CD4-positive, alpha-beta T cell treated with Interferon gamma for 1 hour (primary cell): ENCODE measurements around the gene DNAH8.

Experiments used
- DNase-seq: peaks from one replicate; pipeline ENCODE4 v3.0.0-alpha.2; 2020

Gene DNAH8

GRCh38 chr6:38799529-38800184 is 84.5 kb downstream of the DNAH8 start:
- DNase-seq = no peak

DNA sequence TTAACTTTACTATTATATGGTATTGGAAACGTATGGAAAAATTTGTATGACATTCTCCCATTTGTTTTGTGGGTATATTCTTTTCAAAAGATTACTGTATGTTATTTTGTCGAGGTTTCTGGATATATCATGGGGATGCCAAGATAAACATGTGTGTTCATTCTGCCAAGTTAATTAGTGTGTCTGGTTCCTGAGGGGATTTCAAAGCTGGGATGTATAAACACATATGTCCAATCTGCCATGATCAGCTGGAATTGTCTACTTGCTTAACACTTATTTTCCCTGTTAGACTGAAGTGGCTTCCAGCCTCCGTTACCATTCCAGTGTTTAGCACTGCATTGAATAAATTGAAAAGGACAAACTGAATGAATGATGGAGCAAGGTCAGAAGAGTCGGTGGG is 86.2 kb downstream of the DNAH8 start:
- no peak for DNase-seq

GRCh38 chr6:38802497-38802896 is 87.4 kb downstream of the DNAH8 start:
- DNase-seq = no peak

GRCh38 chr6:38803129-38803528 is 88.0 kb downstream of the DNAH8 start:
- no peak for DNase-seq

- no peak for DNase-seq
Observed at GRCh38 chr6:38804358-38804757, 89.2 kb downstream of the DNAH8 start.

GRCh38 chr6:38805127-38805655 is 90.1 kb downstream of the DNAH8 start:
- no peak for DNase-seq

- no peak for DNase-seq
Observed at GRCh38 chr6:38805692-38806091, 90.6 kb downstream of the DNAH8 start.

DNA sequence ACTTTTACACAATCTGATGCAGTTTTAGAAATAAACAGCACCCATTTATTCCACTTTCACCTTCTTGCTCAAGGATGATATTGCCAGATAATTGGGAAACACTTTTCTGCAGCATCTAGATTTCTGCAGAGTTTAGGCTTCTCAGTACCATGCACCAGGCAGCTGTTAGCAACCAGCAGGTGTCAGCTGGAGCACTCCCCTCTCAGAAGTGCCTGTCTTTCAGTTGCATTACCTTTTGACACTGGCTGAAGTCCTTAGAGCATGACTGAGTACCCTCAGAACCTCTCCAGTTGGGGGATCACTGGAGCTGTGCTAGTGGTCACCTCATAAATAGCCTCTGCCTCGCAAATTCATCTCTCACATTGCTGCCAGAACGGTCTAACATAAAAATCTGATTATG is 91.2 kb downstream of the DNAH8 start:
- DNase-seq = no peak

GRCh38 chr6:38806833-38807232 is 91.7 kb downstream of the DNAH8 start:
- no peak for DNase-seq

GRCh38 chr6:38808039-38808438 is 92.9 kb downstream of the DNAH8 start:
- no peak for DNase-seq

DNA sequence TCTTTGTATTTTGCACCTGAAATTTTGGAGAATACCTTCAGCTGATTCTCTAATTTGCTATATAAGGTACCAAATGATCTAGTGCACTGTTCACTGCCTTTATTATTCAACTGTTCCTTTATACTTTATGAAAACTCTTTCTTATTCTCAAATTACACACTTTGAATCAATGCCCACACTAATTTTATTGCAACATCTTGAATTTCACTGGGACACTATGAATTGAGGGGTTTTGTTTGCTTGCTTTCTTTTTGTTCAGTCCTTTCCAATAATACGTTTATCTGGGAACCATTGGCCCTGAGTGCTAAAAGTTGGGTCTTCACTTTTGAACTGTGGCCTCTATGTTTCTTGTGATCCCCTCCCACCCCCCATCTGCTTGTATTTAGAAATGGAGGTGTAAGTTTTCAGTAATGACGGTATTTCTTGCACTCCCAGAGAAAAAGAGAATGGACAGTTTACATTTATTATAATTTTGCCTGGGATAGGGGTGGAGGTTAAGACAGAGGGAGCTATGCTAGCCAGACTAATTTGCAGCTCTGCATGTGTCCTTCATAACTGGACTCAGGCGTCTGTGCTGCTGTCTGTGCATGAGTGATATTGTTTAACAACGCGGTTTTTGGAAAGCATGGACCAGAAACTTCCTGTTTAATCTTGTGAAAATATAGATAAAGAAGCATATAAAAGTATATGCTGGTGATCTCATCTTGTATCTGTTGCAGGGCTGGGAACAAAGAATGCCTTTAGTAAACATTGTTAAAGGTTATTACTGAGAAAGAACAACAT is 98.1 kb downstream of the DNAH8 start:
- no peak for DNase-seq

DNA sequence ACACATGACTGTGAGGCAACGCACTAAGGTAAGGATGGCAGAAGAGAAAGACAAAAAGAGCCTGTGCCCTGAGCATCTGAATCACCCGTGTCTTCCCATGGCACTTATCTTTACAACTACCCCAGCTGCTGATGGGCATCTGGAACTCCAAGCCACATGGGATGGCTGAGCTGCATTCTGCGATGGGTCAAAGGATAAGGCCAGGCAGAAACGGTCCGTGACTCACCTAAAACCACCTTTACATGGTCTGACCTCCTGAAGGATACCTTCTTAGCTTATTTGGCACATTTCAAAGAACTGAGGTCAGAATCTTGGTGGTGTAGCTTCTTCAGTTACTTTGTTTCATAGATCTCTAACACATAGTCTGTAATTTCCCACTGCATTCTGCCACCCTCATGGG is 99.7 kb downstream of the DNAH8 start:
- no peak for DNase-seq

DNA sequence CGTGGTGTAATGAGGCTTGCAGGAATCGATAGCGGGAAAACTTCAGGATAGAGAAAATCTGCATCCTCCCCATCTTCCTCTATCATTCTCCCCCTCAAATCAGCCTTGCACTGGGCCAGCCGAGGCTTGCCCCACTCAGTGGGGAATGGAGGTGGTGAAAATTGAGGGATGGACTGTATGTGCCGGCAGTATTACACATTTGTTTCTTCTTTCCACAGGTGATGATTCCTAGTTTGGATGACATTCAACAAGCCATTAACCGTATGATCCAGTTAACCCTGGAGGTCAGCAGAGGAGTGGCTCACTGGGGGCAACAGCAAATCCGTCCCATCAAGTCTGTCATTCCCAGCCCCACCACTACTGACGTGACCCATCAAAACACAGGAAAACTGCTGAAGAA is 100.1 kb downstream of the DNAH8 start:
- no peak for DNase-seq

- no peak for DNase-seq
Observed at GRCh38 chr6:38818691-38819090, 103.6 kb downstream of the DNAH8 start.

GRCh38 chr6:38822963-38823362 is 107.9 kb downstream of the DNAH8 start:
- no peak for DNase-seq

DNA sequence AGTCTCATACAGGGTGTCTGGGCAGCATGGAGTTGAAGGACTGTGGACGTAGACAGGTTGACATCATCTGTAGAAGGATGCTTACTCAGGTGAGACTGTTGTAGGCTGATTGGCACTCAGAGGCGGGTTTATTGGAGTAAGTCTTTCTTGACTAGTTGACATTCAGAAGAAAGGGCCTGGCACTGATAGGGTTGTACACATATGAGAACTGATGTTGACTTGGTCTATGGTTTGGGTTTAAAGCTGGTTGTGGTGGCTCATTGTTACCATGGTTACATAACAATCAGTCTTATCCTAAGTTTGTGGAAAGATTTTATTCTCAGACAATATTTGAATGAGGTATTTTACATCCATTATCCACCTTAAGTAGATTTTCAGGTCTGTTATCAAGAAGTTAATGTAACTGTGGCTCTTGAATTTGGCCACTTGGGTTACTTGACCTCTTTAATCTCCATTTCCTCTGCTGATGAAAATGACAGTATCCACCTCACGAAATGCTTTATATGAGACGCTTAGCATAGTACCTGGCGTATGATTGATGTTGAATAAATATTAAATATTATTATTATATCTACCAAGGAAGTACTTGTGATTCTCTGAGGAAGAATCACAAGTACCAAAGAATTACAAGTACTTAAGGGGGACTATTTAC is 109.3 kb downstream of the DNAH8 start:
- no peak for DNase-seq

GRCh38 chr6:38827024-38827423 is 111.9 kb downstream of the DNAH8 start:
- no peak for DNase-seq

- no peak for DNase-seq
Observed at GRCh38 chr6:38831865-38832264, 116.8 kb downstream of the DNAH8 start.

DNA sequence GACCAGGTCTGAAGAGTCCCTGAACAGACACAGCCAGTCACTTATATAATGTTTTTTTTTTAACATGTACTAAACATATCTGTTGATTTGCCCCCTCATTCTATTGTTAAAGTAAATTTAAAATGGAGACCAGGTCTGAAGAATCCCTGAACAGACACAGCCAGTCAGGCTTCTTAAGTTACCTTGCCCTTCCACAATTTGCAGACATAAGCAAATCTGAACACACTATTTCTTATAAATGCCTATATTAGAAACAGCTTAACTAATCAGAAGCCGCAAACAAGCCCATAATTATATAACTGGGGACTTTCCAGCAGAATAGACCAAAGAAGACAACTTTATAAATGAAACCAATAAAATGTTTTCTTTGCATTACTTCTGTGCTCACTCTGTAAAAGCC is 118.2 kb downstream of the DNAH8 start:
- DNase-seq = no peak

- no peak for DNase-seq
Observed at GRCh38 chr6:38836585-38836984, 121.5 kb downstream of the DNAH8 start.

DNA sequence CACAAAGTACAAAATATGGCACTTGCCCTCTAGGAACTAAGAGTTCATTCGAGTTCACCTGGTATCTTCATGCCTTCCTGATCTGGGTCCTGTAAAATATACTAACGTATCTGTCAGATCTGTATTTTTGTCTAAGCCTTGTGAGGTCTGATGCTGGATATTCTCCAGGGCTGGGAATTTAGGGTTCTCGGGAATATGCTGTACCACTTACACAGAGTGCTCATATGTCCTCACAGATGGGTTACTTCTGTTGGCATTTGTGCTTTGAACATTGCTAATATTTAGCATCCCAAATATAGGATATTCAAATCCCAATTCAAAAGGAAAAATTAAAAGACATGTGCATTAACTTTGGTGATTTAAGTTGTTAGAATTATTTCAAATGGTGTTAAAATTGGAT is 122.0 kb downstream of the DNAH8 start:
- DNase-seq = no peak

GRCh38 chr6:38843798-38844197 is 128.7 kb downstream of the DNAH8 start:
- DNase-seq = no peak

DNA sequence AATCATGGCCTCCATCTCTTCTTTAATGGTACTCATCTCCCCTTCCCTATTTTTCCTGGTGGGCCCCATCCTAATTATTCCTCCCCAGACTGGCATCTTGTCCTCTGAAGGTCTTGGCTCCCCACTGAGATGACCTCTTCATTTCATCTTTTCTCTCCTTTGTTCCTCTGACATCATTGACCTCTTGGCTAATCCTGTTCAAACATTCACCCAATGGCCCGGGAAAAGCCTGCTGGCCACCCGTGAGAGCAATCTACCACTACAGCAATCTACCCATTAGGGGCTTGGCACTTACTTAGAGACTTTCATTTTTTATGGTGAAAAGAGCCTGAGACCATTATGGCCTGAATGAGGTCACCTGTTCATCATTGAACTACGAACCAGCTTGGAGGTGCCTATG is 130.8 kb downstream of the DNAH8 start:
- DNase-seq = no peak

GRCh38 chr6:38846361-38846760 is 131.2 kb downstream of the DNAH8 start:
- no peak for DNase-seq
